H54 (cell line): ENCODE measurements around the gene MUC6.

Source experiments
- DNase-seq: peaks from one replicate; pipeline ENCODE4 v3.0.0; 2011; ENCODE audit warnings: low spot score, mixed read lengths; ENCODE audit not compliant: insufficient read length
- FAIRE-seq: peaks from 3 replicates; lab custom pipeline; 2011; peaks lifted over from hg19 to GRCh38; lab: Jason Lieb, UNC
- POLR2A ChIP-seq: IDR thresholded peaks from 2 replicates; pipeline ENCODE4 v1.6.1; 2011; ENCODE audit warnings: low read depth, mild to moderate bottlenecking, low read length

MUC6 gene

GRCh38 chr11:1041149-1041467 lies 4.6 kb upstream of the MUC6 start:
- FAIRE-seq, result no peak
- DNase-seq, result no peak
- TF ChIP-seq POLR2A, result no peak

DNA sequence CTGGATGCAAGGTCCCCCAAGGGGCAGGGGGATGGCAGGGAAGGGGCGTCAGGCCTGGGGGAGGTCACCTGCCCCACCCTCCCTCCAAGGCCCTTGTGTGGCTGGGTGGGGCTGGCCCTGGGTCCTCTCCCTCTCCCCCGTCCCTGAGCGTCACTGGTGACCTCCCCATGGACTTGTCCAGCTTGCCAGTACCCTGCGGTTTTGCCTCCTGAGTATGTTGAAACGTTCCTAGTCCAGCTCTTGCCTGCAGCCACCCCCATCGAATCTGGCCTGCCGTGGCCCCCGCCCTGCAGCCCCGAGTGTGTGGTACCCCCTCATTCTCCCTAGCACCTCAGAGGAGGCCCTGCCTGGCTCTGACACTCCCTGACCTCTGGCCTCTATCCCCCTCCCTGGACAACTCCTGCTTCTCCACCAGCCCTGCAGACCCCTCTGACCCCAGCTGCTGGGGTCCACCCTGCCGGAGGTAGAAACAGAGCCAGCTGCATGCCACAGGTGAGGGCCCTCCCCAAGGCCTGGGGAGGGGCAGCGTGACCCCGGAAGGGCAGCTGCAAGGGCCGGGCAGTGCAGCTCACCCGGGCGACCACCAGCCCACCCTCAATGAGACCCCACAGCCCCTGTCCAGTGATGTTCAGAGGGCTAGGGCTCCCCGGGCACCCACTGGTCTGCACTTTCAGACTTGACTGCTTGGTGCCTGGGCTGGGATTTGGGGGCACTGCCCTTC lies 4.1 kb upstream of the MUC6 start:
- FAIRE-seq (no peak), DNase-seq (peak; percentile 91)
- TF ChIP-seq POLR2A, result no peak

GRCh38 chr11:1039481-1040427 lies 3.2 kb upstream of the MUC6 start:
- FAIRE-seq, result peak; percentile 20
- TF ChIP-seq POLR2A, result no peak
- peak; percentile 94 for DNase-seq

- FAIRE-seq, result no peak
- TF ChIP-seq POLR2A, result no peak
- no peak for DNase-seq
Measured at GRCh38 chr11:1038921-1039320, 2.4 kb upstream of the MUC6 start.

DNA sequence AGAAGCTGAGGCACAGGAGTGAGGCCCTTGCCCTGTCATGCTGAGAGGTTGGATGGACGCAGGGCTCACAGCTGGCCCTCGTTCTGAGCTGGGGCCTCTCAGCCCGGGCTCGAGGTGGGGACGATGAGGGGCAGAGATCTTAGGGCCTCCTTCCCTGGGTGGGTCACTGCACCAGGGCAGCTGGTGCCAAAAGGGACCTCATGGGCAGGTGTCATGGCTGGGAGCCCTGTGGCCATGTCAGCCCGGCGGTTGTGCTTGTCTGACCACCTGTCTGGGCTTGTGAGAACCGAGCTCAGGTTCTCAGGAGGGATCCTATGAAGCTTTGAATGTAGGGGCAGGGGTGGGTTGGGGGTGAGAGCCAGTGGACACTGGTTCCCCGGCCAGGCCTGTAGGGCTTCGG lies 1.8 kb upstream of the MUC6 start:
- no peak for FAIRE-seq
- no peak for DNase-seq
- no peak for TF ChIP-seq POLR2A

- no peak for DNase-seq
- FAIRE-seq, result no peak
- no peak for TF ChIP-seq POLR2A
Measured at GRCh38 chr11:1037506-1038055, 1.1 kb upstream of the MUC6 start.

DNA sequence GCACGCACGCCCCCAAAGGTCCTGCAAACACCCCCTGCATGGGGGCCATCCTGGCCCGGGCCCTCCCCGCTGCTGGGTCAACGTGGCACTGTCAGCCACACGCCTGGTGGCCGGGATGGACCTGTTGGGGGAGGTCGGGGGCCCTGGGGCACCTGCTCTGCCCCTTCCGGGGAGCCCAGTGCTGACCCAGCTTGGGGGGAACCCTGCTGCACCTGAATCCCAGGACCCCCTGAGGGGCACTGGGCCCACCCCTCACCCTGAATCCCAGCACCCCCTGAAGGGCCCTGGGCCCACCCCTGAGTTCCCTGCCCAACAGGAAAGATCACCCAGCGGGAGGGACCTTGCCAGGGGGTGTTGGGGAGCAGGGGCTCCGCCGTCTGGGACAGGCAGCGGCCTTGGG lies 413 bp upstream of the MUC6 start:
- no peak for TF ChIP-seq POLR2A
- FAIRE-seq (no peak), DNase-seq (no peak)

DNA sequence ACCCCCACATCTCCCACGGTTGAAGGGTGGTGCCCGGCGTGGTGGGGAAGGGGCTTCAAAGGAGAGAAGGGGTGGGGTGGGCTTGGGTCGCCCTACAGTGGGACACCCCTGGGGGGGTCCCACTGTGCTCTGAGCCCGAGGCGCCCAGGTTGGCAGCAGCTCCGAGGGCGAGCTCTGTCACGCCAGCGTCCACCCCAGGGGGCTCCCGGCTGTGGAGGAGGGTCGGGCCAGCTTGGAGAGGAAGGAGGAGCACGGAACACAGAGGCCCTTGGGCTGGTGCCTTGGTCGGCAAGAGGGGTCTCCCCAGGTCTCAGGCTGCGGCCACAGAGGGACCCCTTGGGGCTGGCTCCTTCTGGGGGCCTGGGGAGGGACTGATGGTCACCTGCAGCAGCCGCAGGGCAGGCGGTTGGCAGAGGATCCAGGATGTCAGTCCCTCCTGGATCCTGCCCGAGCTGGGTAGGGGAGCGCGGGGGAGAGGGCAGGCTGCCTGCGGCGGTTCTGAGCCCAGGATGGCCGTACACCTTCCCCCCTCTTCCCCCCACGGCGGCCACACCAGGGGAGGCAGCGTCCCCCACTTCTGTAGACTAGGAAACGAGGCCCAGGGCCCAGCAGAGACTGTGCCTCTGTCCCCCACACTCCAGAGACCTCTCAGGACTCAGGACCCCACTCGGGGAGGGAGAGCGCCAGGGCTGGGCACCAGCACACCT lies 788 bp downstream of the MUC6 start:
- DNase-seq (no peak), FAIRE-seq (no peak)
- TF ChIP-seq POLR2A, result no peak

GRCh38 chr11:1034456-1035295 lies 1.8 kb downstream of the MUC6 start:
- TF ChIP-seq POLR2A, result no peak
- DNase-seq (no peak), FAIRE-seq (no peak)

- FAIRE-seq (no peak), DNase-seq (peak; percentile 72)
- no peak for TF ChIP-seq POLR2A
Measured at GRCh38 chr11:1034001-1034400, 2.5 kb downstream of the MUC6 start.

DNA sequence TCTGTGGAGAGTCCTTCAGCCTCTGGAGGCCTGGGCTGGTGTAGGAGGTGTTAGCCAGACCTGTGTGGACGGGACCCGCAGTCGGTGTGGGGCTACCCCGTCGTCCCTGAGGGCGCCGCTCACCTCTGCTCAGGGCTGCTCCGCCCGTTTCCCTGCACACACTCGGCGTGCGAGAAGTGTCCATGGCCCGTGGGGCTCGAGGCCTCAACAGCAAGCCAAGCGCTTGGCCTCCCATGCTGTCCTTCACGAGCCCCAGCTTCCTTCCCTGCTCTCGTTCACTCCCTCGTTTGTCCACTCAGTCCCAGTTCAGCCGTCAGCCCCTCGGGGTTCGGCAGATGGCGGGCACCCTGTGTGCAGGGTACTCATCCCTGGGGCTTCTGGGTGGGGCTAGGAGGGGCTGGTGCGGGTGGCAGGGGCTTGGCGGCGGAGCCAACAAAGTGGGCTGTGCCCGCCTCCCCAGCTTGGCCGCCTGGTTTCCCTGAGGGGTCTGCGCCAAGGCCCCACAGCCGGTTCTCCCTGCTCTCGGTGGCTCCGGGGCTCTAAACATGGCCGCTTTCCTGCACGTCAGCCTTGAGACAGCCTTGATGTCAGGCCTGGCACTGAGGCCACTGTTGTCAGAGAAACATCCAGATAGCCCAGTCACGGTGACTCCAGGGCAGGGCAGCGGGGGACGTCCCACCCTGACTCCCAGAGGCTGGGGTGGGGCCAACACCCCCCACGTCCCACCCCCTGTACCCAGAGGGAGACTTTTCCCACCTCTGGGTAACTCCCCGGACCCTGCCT lies 3.3 kb downstream of the MUC6 start:
- TF ChIP-seq POLR2A, result no peak
- FAIRE-seq, result no peak
- DNase-seq, result no peak

- DNase-seq (no peak), FAIRE-seq (no peak)
- TF ChIP-seq POLR2A, result no peak
Measured at GRCh38 chr11:1032310-1032891, 4.1 kb downstream of the MUC6 start.
